Right ventricle myocardium inferior (tissue), 1 donor: ENCODE data around the gene TAAR8. TPM values are rescaled to one million over a fixed set of nuclear protein-coding genes. Genes with fewer than 3 reads are reported as not detected.

ENCODE experiments used
- ATAC-seq: fragments of 200-7000 bp; cut with Tn5 transposase; one replicate; pipeline ENCODE4 v1.9.1; 2020; ENCODE audit warnings: mild to moderate bottlenecking, moderate library complexity
- DNase-seq: peaks from one replicate; pipeline ENCODE4 v3.0.0; 2021; ENCODE audit errors: missing footprints
- intact Hi-C: fragments of 100-400 bp; cut with DNase I; formaldehyde crosslinking; loops from one replicate; pipeline ENCODE4 v1.11.0; 2022
- long read RNA-seq: library from polyadenylated mRNA; unstranded; transcript quantifications from one replicate; pipeline ENCODE4 v2.0.0, GENCODE V29; 2021
- total RNA-seq: library from RNA; stranded (reverse); fragmentation: NEBNext Ultra II Directional; extraction: Animal tissue kit (Norgen Biotek cat#: 25700); gene quantifications from one replicate; pipeline ENCODE4 v1.2.1, GENCODE V29; 2021
- donor health status: DM: no; HTN: yes; CAD: no; lungs with severe emphysema.

The TAAR8 gene, protein sequence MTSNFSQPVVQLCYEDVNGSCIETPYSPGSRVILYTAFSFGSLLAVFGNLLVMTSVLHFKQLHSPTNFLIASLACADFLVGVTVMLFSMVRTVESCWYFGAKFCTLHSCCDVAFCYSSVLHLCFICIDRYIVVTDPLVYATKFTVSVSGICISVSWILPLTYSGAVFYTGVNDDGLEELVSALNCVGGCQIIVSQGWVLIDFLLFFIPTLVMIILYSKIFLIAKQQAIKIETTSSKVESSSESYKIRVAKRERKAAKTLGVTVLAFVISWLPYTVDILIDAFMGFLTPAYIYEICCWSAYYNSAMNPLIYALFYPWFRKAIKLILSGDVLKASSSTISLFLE
- total RNA-seq, result not detected
- long read RNA-seq, result 0 reads

DNA sequence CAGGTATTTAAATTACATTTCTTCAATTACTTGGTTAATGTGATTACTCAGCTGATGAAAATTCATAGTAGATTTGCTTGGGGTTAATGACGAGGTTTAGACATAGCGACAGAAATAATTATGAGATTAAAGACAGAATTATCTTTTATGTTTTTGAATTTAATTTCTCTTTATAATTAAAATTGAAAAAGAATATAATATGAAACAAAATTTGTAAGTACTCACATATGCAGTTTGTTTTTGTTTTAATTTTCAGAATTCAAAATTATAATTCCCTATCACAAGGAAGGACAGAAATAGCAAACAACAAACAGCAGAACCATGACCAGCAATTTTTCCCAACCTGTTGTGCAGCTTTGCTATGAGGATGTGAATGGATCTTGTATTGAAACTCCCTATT, at the start of gene TAAR8:
Gene TAAR8, plus strand, starts transcription at position 301 of the 400 bp plus-strand sequence. Its CDS starts 21 bp downstream, at position 322.
- no peak for DNase-seq
- no peak for ATAC-seq
- intact Hi-C loops, result no loop called here

DNA sequence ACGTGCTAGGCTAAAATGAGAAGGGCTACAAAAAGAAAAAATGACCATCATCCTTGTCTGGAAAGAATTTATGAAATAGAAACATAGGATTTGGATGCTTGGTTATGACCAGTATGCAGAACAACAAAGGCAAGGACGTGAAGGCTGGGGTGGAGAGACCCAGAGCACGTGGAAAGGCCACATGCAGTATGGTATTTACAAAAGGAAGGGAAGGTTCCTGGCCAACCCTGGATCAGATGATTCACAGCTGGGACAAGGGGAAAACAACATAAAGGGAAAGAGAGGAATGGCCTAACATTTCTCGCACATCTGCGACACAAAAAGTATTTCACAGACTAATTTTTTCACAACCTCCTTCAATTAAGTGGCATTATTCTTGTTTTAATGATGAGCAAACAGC, 47.7 kb upstream of the TAAR8 start:
- intact Hi-C loops, result no loop called here
- ATAC-seq (no peak), DNase-seq (no peak)

DNA sequence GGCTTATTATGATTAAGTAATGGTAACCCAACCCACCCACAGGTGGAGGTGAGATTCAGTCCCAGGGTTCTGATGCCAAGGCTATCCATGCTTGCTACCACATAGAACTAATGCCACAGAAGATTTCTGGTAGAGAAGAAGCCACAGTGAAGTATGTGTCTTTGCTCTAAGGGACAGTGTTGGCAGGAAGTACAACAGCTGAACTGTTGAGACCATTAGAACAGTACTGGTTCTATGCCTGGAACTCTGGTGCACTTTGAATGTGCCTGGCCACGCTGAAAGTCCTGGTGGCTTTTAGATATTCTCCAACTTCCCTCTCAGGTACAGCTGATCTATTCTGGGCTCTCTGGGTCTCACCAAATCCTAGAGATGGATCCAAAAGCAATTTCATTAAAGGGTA, 47.3 kb upstream of the TAAR8 start:
- ATAC-seq, result no peak
- intact Hi-C loops, result no loop called here
- DNase-seq, result no peak

DNA sequence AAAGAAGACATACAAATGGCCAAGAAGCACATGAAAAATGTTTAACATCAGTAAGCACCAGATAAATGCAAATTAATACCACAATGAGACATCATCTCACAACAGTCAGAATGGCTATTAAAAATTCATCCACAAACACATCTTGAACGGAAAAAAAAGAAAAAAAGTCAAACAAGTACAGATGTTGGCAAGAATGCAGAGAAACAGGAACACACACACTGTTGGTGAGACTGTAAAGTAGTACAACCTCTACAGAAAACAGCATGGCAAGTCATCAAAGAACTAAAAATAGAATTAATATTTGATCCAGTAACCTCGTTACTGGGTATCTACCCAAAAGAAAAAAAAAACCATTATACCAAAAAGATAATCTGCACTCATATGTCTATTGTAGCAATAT, 46.0 kb upstream of the TAAR8 start:
- intact Hi-C loops, result no loop called here
- no peak for DNase-seq
- no peak for ATAC-seq

DNA sequence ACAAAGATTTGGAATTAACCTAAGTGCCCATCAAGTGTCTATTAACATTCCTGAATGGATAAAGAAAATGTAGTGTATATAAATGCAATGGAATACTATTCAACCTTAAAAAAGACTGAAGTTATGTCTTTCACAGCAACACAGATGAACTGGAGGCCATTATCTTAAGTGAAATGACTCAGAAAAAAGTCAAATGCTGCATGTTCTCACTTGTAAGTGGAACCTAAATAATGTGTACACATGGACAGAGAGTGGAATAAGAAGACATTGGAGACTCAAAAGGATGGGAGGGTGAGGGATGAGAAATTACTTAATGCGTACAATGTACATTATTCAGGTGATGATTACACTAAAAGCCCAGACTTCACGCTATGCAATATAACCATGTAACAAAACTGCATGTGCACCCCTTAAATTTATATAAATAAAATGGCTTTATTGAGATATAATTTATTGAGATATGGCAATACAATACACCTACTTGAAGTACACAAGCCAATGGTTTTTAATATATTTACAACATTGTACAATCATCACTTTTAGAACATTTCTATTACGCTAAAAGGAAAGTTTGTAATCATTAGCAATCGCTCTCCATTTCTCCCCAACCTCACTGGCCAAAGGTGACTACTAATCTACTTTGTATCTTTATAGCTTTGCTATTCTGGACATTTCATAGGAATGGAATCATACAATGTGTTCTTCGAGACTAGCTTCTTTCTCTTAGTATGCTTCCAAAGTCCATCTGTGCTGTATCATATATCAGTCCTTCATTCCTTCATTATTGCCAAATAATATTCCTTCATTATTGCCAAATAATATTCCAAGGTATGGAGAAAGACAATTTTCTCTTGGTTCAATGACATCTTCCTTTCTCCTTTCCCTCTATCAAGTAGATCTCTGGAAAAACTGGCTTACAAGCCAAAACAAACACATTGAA, 45.3 kb upstream of the TAAR8 start:
- intact Hi-C loops, result no loop called here
- no peak for ATAC-seq

DNA sequence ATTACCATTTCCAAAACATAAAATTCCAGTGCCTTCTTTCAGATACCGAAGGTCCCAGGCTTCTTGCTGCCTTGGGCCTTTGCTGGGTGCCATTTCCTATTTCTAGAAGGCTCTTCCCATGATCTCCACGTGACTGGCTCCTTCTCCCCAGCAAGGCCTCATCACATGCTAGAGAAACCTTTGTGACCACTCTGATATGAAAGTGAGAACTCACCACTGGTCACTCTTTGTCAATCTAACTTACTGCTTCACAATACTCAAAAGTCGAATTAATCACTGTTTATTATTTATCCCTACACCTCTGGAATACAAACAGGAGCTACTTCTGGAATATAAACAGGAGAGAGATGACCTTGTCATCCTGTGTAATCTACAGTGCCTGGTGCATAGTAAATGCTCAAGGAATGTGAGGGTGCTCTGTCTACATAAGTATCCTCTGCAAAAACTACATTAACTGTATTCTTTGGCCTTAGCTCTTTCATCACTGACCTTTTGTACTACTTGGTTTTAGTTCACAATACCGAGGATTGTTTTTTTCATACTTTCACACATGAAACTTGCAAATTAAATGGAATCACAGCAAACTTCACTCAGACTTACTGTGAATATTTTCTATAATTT, 41.2 kb upstream of the TAAR8 start:
- no peak for ATAC-seq
- intact Hi-C loops, result loop anchor here (5.0 kb wide), 1 partner anchor 301 kb away; the partner anchor contains the start of gene RPS12

More for the DNA sequence above, 45.3 kb upstream of the TAAR8 start:
- no peak for DNase-seq

DNA sequence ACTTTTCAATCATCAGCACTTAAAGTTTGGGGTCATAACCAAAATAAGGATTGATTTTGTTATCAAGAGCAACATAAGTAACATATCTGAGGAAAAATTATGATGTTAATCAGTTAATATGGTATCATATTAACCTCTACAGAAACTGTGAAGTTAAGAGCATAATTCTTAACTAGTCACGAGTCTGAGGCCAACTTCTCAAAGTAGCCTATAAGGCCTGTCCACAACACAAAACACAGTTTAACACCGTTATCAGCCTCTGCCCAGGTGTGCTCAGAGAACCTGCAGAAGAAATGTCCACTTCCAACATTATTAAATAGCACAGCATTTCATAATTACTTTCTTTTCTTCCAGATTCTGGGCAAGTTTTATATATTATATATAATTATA, 40.6 kb upstream of the TAAR8 start:
- intact Hi-C loops, result loop anchor here (5.0 kb wide), 1 partner anchor 300 kb away; the partner anchor contains the start of gene RPS12

More for the DNA sequence above, 41.2 kb upstream of the TAAR8 start:
- DNase-seq, result no peak

DNA sequence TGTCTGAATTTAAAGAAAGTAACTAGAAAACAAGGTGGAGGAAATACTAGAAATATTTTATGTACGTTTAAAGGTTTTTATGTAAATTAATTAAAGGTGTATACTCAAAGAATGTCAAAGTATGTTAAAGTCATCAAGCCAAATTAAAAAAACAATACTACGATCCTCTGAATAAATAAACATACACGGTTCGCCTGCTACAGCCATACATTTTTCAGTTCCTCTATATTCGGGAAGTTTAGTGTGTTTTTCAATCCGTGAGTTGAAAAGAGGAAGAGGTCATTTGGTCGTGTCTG, 40.2 kb upstream of the TAAR8 start:
- DNase-seq, result no peak
- no peak for ATAC-seq
- intact Hi-C loops, result loop anchor here (5.0 kb wide), 1 partner anchor 300 kb away; the partner anchor contains the start of gene RPS12

More for the DNA sequence above, 40.6 kb upstream of the TAAR8 start:
- DNase-seq (peak; percentile 9), ATAC-seq (no peak)

DNA sequence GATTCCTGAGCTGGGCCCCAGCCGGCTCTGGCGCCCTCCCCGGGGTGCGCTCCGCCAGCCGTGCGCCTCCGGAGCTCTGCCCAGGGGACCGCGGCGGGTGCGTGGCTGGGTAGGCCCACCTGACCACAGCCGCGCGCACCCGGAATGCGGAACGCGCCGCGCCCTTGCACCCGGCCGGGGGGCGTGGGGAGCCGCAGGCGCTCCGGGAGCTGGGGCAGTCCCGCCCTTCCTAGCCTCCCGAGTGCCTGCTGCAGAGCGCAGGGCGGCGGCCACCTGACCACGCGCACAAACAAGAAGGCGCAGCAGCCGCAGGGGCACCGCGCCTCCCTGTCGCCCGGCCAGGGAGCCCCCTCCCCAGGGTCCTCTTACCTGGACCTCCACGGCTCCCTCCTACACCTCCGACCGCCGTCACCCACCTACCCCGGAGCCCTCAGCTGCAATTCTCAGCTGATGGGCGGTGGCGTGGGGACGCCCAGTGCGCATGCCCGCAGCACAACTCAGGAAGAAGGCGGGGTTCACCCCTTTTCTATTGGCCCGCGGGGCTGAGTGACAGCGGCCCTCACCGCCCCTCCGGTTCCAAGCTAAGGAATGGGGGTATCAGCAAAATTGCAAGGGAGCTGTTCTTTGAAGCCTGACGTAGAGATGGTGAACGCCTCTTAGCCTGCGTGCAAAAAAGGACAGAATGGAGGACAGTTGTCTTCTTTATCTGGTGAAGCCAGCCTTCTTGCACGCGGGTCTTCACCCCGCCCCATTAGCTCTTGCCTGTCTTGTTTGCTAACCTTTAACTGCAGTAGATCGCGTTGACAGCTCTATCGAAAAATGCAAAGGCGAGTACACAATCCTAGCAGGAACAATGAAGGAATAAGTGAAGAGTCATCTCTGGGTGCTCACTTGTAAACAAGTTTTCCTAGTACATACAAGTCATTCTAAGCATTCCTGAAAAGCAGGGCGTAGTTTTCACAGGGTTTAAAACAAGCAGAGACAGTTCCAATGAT, 39.5 kb upstream of the TAAR8 start, which contains the start of gene STX7:
Gene STX7, minus strand, starts transcription at position 479 of the 995 bp plus-strand sequence. CDS start 9,586 bp downstream, outside the sequence.
- DNase-seq (peak; percentile 95), ATAC-seq (peak; percentile 99)
- intact Hi-C loops, result loop anchor here (5.0 kb wide), 1 partner anchor 299 kb away; the partner anchor contains the start of gene RPS12

DNA sequence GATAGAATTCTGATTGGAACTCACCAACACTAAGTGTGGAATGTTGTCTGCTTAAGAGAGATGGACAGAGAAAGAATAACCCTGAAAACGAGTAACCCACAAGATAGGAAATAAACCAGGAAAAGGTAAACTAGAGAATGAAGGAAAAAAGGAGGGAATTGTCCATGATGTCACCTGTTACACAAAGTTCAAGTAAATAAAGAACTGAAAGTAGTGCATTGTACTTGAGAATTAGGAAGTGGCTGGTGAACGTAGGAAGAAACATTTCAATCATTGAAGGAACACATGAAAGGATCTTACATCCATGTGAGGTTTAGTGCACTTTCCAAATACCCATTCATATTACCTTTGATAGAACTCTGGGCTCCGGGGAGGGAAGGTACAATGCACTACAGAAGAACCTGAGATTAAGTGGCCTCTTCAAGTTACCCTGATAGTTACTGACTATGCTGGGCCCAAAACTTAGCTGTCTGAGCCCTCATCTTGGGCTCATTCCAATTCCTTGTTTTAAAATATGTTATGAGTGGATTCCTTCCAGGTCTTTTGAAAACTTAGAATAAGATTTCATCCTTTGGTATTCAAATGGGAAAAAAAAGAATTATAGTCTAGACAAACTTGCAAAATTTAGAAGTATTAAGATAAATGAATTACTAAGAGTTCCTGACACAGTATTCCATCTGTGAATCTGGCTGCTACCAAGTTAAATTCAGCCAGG, 38.5 kb upstream of the TAAR8 start:
- no peak for ATAC-seq
- no peak for DNase-seq
- intact Hi-C loops, result loop anchor here (5.0 kb wide), 1 partner anchor 298 kb away; the partner anchor contains the start of gene RPS12

DNA sequence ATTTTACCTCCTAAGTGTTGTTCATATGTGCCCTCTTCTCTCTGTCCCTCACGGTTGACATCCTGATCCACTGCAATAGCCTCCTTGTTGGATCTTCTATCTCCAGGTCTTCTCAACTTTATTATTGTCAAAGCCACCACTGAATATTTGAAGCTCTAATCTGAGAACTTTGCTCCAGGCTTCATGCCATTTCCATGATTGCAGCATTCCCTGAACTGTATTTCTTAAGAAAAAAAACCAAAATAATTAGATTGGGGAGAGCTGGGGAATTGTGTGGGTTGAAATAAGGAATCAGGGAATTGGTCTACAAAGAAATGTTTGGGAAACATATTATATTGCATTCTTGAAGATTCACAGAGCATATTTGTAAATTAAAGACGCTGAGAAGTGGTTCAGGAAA, 37.1 kb upstream of the TAAR8 start:
- no peak for ATAC-seq
- DNase-seq, result no peak
- intact Hi-C loops, result no loop called here

DNA sequence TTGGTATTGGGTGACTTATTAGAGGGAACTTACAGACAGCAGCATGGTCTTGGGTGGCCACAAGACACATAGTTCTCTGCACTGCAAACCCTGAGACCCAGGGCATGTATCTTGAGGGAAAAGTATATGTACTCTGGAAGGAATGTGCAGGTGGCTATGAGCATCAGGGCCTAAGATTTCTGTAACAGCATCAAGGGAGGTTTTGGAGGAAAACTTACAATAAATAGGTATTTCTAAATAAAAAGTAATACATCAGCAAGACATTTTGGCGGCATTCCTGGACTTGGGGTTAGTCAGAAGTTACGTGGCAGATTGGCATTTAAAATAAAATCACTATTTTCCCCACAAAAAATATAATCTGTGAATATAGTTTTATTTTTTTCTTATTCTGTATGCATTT, 31.5 kb upstream of the TAAR8 start:
- DNase-seq (no peak), ATAC-seq (no peak)
- intact Hi-C loops, result no loop called here

DNA sequence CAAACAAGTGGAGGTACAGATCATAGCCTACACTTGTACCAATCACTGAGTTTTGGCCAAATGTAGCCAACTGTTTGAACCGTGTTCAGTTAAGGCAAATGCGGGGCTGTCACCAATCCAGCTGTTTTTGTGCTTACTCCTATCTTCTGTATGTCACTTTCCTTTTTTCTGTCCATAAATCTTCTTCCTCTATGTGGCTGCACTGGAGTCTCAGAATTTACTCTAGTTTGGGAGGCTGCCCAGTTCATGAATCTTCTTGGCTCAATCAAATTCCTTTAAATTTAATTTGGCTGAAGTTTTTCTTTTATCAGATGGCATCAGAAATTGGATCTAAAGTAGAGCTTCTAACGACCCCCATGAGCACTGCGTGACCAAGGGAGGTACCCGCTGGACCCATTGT, 27.8 kb upstream of the TAAR8 start:
- DNase-seq (no peak), ATAC-seq (no peak)
- intact Hi-C loops, result no loop called here

DNA sequence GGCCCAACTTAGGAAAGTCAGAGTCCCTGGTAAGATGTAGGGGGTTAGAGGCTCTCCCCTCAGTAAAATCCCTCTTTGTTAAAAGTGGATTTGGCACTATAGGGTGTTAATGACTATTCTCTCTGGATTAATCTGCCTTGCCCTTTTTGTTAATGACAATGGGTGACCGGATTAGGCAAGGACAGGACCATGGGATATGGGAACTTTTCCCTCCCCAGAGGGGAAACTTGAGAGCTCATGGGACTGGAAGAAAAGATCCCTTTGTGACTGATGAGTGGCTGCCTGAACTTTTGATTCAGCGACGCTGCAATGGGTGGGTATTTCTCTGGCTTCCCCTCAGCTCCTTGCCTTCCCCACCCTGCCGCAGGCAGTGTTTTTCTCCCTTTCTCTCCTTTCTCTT, 26.6 kb upstream of the TAAR8 start:
- intact Hi-C loops, result no loop called here
- DNase-seq (no peak), ATAC-seq (no peak)

DNA sequence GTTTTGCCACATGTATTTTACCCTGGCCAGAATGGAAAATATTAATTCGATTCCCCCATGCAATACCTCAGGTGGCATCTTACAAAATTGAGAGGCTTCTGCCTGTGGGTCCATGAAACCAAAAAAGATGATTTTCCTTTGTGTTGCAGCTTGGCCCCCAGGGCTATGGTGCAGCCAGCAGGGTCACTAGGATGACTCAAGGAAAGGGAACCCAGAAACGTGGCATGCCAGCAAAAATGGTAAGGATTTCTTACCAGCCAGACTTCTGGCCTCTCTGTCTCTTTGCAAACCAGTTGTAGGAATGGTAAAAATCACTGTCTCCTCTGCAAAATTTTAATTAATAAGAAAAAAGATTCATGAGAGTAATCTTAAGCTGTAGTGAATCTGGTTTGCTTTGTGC, 26.0 kb upstream of the TAAR8 start:
- intact Hi-C loops, result no loop called here
- DNase-seq (no peak), ATAC-seq (no peak)

DNA sequence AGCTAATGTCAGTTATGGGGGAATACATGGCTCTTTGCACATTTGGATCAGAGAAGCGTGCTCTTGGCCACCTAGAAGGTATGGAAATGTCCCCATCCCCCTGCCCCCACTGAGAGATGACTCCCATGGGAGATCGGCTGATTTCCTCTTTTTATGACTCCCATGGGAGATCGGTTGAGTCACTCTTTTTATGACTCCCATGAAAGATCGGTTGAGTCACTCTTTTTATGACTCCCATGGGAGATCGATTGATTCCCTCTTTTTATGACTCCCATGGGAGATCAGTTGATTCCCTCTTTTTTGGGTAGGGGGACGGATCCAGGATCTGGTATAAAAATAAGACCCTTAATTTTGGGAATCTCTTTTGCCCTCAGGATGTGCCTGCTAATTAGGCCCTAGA, 24.7 kb upstream of the TAAR8 start:
- DNase-seq, result peak; percentile 28
- intact Hi-C loops, result no loop called here
- ATAC-seq, result no peak

DNA sequence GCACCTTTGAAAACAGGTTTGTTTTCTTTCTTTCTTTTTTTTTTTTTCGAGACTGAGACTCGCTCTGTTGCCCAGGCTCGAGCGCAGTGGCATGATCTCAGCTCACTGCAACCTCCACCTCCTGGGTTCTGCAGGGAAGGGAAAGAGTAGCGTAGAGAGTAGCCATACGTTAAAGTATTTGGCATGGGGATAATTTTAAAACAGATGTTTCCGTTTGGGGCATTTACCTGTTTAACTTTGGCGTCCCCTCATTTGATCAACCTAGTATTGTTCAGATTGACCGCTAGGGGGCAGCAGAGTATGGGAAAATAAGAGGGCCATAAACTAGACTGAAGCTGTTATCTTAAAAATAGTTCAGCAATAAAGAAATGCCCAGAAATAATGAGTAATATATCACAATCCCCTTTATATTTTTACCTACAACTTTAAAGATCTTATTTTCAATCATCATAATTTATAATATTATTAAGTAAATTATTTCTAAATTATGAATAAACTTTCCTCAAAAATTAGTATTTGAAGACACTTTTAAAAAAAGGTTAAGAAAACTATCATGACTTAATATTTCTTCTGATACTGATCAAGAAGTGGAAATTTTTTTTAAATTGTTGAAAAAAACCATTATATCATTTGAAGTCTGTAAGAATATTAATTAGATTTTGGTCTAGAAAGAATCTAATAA, 22.0 kb upstream of the TAAR8 start:
- ATAC-seq (peak; percentile 62), DNase-seq (no peak)
- intact Hi-C loops, result no loop called here
